Right lobe of liver (tissue), 6 donors: Measurements from ENCODE around the gene NRXN2. TPM values are rescaled to one million over a fixed set of nuclear protein-coding genes. Genes with fewer than 3 reads are reported as not detected.

Experiments
- ATAC-seq, 4 donors: fragments of 200-7000 bp; cut with Tn5 transposase; one replicate each; pipeline ENCODE4 v1.9.1; 2020; ENCODE audit warnings: mild to moderate bottlenecking in 4 of 4, moderate library complexity in 4 of 4
- DNase-seq, 3 donors: peaks; one replicate each; pipeline ENCODE4 v3.0.0-alpha.2; 2020
- H3K27ac ChIP-seq, 3 donors: fragments of 200-600 bp; one replicate each; pipeline ENCODE4 v1.8.0; 2022
- H3K27me3 ChIP-seq, 2 donors: fragments of 200-600 bp; one replicate each; pipeline ENCODE4 v1.8.0; 2022
- H3K36me3 ChIP-seq, 4 donors: fragments of 200-600 bp; sonication (generic) in 1 of 4; one replicate each; pipeline versions ENCODE4 v1.5.1 to v1.8.0; 2017 to 2022; ENCODE audit warnings: control low read depth in 1 of 4
- H3K4me1 ChIP-seq, 4 donors: fragments of 200-600 bp; sonication (generic) in 1 of 4; one replicate each; pipeline versions ENCODE4 v1.5.1 to v1.8.0; 2017 to 2022; ENCODE audit warnings: control low read depth in 1 of 4
- H3K4me3 ChIP-seq, 3 donors: fragments of 200-600 bp; one replicate each; pipeline ENCODE4 v1.8.0; 2022
- H3K9me3 ChIP-seq, 4 donors: fragments of 200-600 bp; sonication (generic) in 1 of 4; one replicate each; pipeline versions ENCODE4 v1.5.1 to v1.8.0; 2017 to 2022; ENCODE audit warnings: control low read depth in 1 of 4
- POLR2A ChIP-seq: fragments of 450-650 bp; IDR thresholded peaks from one replicate; pipeline ENCODE4 v1.6.1; 2017; ENCODE audit warnings: antibody characterized with exemption, mild to moderate bottlenecking
- WGBS: methylation state at CpG from one replicate; pipeline ENCODE4 v1.1.6; 2018; ENCODE audit warnings: low coverage, low lambda C conversion rate; ENCODE audit not compliant: insufficient coverage; ENCODE audit errors: missing lambda C conversion rate; 5-methylcytosine and 5-hydroxymethylcytosine counted together
- intact Hi-C, 2 donors: fragments of 100-400 bp; cut with DNase I; formaldehyde crosslinking; loops; one replicate each; pipeline versions ENCODE4 v1.11.2 to v1.14.1; 2022
- total RNA-seq, 6 experiments: library from RNA; depleted of rRNA in 2 of 6; stranded (reverse); fragments of >200 nt in 2 of 6; fragmentation: NEBNext Ultra II Directional in 3 of 6; extraction: Animal tissue kit (Norgen Biotek cat#: 25700) in 3 of 6; gene quantifications; one replicate each; pipeline versions ENCODE4 v1.1.0 to v1.2.4, GENCODE V29; 2016 to 2023
- TF ChIP-seq, protein P1 (sequence below), 4 donors: fragments of 200-600 bp in 3 of 4; fragments of 450-650 bp in 1 of 4; IDR thresholded peaks; one replicate each; pipeline versions ENCODE4 v1.5.1 to v1.8.0; 2016 to 2022; ENCODE audit warnings: antibody characterized with exemption in 4 of 4, mild to moderate bottlenecking in 2 of 4
- donor health status: DM: no; HTN: yes; CAD: no.
- donor health status: DM: no; HTN: no; CAD: no.
- donor health status: DM: no; HTN: no; CAD: no.
- donor health status: DM: no; HTN: yes; CAD: no.
- donor health status: DM: no; HTN: yes; CAD: no.

NRXN2 gene
- total RNA-seq, 6 experiments from 2014 or later = 1.6 to 7.7 (median 2.3) TPM

DNA sequence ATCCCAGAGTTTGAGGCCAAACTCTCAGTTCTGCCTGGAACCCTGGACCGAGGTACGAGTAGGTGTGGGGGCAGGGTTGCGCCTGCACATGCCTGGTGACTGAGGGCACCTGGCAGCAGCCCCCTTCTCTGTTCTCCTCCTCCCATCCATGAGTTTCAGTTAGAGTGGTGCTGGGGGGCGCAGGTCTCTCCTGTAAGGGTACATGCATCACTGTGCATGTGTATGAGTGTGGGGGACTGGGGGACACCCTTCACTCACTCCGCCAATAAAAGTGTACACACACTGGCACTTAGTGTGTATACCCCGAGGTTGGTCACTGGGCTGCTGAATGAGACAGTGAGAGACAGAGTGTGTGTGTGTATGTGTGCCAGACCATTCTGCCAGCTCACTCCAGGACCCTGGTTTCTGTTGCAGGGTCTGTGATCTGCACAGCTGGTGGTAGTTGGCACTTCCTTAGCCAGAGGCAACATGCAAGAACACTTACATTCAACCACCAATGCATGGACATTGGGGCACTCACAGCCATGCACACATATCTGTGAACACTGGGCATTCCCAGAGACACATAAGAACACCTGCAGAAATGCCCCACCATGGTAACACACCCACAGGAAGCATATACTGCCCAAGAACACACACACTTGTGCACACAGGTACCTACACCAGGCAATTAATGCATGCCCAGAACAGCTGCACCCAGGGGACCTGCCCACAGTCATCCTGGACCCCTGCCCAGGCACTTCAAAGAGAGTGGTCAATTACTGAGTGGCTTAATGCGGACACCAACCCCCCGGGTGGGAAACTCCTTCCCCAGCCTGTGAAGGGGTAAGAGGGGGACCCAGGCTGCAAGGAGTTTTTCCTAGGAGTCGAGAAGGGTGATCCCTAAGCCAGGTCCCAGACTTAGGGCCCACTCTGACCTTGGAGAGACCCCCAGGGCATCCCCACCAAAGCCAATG lies 1.2 kb upstream of the NRXN2 start:
- no peak overlapping the region for H3K4me3 ChIP-seq
- H3K27me3 ChIP-seq = no peaks in the 10 kb centered on the region
- no peaks in the 10 kb centered on the region for H3K36me3 ChIP-seq
- H3K27ac ChIP-seq = no peak overlapping the region
- peaks cover 0 to 41% (median 11%) of the 10 kb centered on the region in 4 donors for H3K4me1 ChIP-seq
- no peak for TF ChIP-seq POLR2A
- TF ChIP-seq, protein P1, sequence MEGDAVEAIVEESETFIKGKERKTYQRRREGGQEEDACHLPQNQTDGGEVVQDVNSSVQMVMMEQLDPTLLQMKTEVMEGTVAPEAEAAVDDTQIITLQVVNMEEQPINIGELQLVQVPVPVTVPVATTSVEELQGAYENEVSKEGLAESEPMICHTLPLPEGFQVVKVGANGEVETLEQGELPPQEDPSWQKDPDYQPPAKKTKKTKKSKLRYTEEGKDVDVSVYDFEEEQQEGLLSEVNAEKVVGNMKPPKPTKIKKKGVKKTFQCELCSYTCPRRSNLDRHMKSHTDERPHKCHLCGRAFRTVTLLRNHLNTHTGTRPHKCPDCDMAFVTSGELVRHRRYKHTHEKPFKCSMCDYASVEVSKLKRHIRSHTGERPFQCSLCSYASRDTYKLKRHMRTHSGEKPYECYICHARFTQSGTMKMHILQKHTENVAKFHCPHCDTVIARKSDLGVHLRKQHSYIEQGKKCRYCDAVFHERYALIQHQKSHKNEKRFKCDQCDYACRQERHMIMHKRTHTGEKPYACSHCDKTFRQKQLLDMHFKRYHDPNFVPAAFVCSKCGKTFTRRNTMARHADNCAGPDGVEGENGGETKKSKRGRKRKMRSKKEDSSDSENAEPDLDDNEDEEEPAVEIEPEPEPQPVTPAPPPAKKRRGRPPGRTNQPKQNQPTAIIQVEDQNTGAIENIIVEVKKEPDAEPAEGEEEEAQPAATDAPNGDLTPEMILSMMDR (IDR thresholded peaks at IDR 0.05) = no peak
- H3K9me3 ChIP-seq = no peaks in the 10 kb centered on the region
- ATAC-seq = no peak
- intact Hi-C loops = no loop called here
- 20% methylated on average over 2 of the region's 9 CpGs for WGBS
- DNase-seq = no peak

DNA sequence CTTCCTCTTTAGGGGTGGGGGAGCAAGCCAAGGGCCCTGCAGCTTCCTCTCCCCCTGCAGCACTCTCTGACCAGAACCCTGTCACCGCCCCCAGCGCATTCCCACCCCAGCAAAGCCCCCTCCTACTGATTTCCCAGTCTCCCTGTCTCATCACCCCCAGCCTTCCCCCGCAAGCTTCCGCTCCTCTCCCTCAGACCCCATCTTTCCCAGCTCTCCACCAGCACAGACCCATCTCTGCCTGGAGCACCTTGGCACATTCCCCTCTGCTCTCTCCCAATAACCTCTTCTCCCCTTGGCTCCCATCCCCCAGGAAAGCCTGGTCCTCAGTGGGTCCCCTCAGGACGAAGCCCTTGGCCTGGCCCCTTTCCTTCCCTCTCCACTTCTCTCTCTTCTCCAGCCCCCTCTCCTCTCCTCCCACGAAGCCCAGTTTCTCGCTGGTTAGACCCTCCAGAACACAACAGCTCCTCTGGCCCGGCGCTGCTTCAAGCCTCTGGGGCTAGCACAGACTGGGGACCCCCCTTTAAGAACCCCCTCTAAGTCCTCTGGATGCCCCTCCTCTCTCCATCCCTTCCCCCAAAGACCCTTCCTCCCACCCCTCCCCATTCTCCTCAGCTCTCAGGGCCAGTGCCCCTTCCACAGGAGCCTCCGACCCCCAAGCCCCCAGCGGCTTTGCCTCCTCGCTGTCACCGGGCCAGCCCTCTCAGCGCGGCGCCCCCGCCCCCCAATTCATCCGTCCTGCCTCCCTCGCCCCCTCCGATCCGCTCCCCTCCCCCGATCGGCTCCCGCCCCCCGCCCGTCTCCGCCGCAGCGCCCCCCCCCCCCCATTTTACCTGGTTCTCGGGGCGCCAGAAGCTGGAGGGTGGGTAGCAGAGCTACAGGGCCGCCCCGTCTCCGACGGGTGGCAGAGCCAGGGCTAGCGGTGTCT lies 594 bp downstream of the NRXN2 start:
- peaks cover 0 to 33% (median 11%) of the 10 kb centered on the region in 4 donors for H3K4me1 ChIP-seq
- ATAC-seq (no peak), DNase-seq (no peak)
- no peaks in the 10 kb centered on the region for H3K9me3 ChIP-seq
- H3K36me3 ChIP-seq = no peaks in the 10 kb centered on the region
- intact Hi-C loops = no loop called here
- no peak overlapping the region for H3K27ac ChIP-seq
- H3K27me3 ChIP-seq = no peaks in the 10 kb centered on the region
- TF ChIP-seq, protein P1 (IDR thresholded peaks at IDR 0.05) = no peak
- TF ChIP-seq POLR2A = no peak
- H3K4me3 ChIP-seq = no peak overlapping the region
- 14% methylated on average over 17 of the region's 36 CpGs for WGBS

DNA sequence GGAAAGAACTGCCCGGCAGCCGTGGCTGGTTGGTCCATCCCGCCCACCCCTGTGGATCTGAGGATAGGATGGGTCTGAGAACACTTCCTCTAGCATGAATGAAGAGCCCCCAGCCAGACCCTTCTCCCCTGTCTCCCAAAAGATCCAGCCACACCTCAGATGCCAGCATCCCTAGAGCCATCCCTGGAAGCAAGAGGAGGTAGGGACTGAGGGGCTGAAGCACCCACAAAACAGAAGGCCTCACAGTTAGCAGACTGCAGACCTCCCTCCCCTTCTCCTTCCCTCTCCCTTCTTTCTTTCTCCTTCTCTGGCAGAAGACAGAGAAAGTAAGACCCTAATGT lies 1.7 kb downstream of the NRXN2 start:
- Histone ChIP-seq H3K4me3 (no peak overlapping the region), H3K9me3 (no peaks in the 10 kb centered on the region), H3K4me1 (peaks cover 0 to 33% (median 11%) of the 10 kb centered on the region in 4 donors), H3K36me3 (no peaks in the 10 kb centered on the region), H3K27me3 (no peaks in the 10 kb centered on the region), H3K27ac (no peak overlapping the region)
- ATAC-seq = no peak
- no CpG with 5 or more reads among the region's 3 CpGs for WGBS
- intact Hi-C loops = no loop called here
- no peak for DNase-seq
- TF ChIP-seq, protein P1 (IDR thresholded peaks at IDR 0.05) = no peak
- TF ChIP-seq POLR2A = no peak

DNA sequence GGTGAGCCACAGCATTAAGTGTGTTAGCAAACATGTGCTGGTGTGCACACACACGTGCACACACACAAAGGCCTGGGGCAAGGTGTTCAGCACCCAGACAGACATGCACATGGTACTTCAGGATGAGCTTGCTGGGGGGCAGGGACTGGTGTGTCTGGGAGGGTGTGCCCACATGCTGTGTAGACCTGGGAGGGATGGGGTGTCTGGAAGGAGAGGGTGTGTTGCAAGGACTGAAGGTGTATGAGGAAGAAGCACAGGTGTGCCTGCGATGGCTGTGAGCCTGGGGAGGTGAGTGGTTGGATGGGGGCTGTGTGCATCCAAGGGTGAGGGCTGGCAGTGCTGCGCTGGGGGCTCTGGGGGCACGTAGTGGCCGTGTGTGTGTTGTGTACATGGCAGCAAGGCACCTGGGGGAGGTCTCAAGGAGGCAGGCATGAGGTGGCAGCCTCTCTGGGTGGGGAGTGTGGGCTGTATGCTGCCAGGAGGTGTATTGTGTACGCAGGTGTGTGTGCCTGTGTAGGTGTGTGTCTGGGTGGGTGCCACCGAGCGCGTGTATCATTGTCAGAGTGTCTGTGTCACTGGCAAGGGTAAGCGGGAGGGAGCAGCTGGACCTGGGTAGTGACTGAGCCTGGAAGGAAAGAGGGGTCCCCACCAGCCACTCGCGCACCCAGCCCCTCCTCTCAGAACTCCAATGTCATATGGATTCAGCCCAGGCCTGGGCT lies 2.2 kb downstream of the NRXN2 start:
- intact Hi-C loops = no loop called here
- no peaks in the 10 kb centered on the region for H3K36me3 ChIP-seq
- DNase-seq (no peak), ATAC-seq (no peak)
- 30% methylated on average over 3 of the region's 12 CpGs for WGBS
- H3K4me1 ChIP-seq = peaks cover 0 to 27% (median 8%) of the 10 kb centered on the region in 4 donors
- no peaks in the 10 kb centered on the region for H3K27me3 ChIP-seq
- TF ChIP-seq, protein P1 (IDR thresholded peaks at IDR 0.05) = no peak
- no peak for TF ChIP-seq POLR2A
- no peaks in the 10 kb centered on the region for H3K9me3 ChIP-seq
- H3K4me3 ChIP-seq = no peak overlapping the region
- H3K27ac ChIP-seq = no peak overlapping the region
